T-helper 1 cell treated with Interleukin-12 subunit alpha and Interleukin-12 subunit beta and Interleukin-4 antibody, amounts not matched to agents 30 μg/mL and 1 μg/mL, for 36 hours (primary cell): ENCODE data around the gene TCN2.
"Not testable (repeated sequence)": the region's sequence is repeated elsewhere in the genome, so short reads cannot be mapped to it uniquely, and the experiment has no call there.

Experiments
- H3K27ac Mint-ChIP-seq: one replicate; pipeline ENCODE4 v1.8.0; 2021; ENCODE audit warnings: mild to moderate bottlenecking, mixed read lengths
- H3K27me3 Mint-ChIP-seq: one replicate; pipeline ENCODE4 v1.8.0; 2021; ENCODE audit warnings: low read depth, mixed read lengths
- H3K36me3 Mint-ChIP-seq: one replicate; pipeline ENCODE4 v1.8.0; 2021; ENCODE audit warnings: low read depth, mixed read lengths
- H3K4me1 Mint-ChIP-seq: one replicate; pipeline ENCODE4 v1.8.0; 2021; ENCODE audit warnings: low read depth, mixed read lengths
- H3K4me3 Mint-ChIP-seq: one replicate; pipeline ENCODE4 v1.8.0; 2021; ENCODE audit warnings: mild to moderate bottlenecking, moderate library complexity, mixed read lengths
- H3K9me3 Mint-ChIP-seq: one replicate; pipeline ENCODE4 v1.8.0; 2021; ENCODE audit warnings: mixed read lengths

TCN2 gene

DNA sequence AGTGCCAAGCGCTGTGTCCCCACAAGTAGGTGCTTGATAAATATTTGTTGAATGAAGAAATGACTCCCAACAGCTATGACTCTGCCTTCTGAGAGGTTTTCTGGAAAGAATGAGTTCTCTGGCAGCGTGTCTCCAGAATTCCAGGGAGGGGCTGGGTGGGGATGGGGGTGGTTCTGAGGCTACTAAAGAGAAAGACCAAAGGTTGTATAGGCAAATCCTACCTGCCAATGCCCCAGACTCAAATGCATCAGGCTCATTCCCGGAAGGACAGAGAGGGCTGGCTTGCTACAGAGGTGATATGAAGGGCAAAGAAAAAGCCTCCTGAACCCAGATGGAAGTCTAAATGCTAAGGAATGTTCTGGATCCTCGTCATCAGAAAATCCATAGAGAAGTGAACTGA, 58.8 kb downstream of the TCN2 start:
- Mint-ChIP-seq H3K36me3 (peaks cover 23% of the 10 kb centered on the region), H3K27ac (no peak overlapping the region), H3K4me1 (peaks cover 22% of the 10 kb centered on the region), H3K27me3 (peaks cover 5% of the 10 kb centered on the region), H3K9me3 (no peaks in the 10 kb centered on the region), H3K4me3 (no peak overlapping the region)

- Mint-ChIP-seq H3K27me3 (peaks cover 5% of the 10 kb centered on the region), H3K27ac (peak overlapping the region; percentile 78), H3K4me3 (peak overlapping the region; percentile 95), H3K4me1 (peaks cover 22% of the 10 kb centered on the region), H3K36me3 (peaks cover 20% of the 10 kb centered on the region), H3K9me3 (no peaks in the 10 kb centered on the region)
Measured at GRCh38 chr22:30667107-30667493, 60.1 kb downstream of the TCN2 start.

- Mint-ChIP-seq H3K36me3 (peaks cover 16% of the 10 kb centered on the region), H3K9me3 (no peaks in the 10 kb centered on the region), H3K4me1 (peaks cover 22% of the 10 kb centered on the region), H3K4me3 (peak within 1 kb of the TSS; percentile 95), H3K27ac (peak within 1 kb of the TSS; percentile 88), H3K27me3 (peaks cover 5% of the 10 kb centered on the region)
Measured at GRCh38 chr22:30667494-30668385, 60.8 kb downstream of the TCN2 start, which contains the start of gene DUSP18. Gene DUSP18, minus strand, starts transcription at chr22:30667875. Its CDS starts 3,872 bp downstream, at chr22:30664003.

DNA sequence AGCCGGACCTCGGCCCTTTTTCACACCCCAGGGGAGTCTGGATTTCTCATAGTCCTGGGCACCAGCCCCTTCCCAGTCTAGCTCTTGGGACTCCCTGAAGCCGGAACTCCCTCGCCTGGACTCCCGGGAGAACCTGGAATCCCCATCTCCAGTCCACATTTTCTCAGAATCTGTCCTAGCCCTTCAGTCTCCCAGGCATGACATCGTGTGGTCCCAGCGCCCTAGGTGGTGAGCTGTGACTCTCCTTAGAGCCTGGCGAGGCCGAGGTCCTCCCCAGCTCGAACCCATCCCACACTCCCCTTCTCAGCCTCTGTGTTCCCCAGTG, 61.4 kb downstream of the TCN2 start:
- H3K4me1 Mint-ChIP-seq = peaks cover 22% of the 10 kb centered on the region

GRCh38 chr22:30671071-30671470, 64.1 kb downstream of the TCN2 start:
- Mint-ChIP-seq H3K4me3 (no peak overlapping the region), H3K27me3 (peaks cover 8% of the 10 kb centered on the region), H3K27ac (no peak overlapping the region), H3K4me1 (peaks cover 15% of the 10 kb centered on the region), H3K9me3 (no peaks in the 10 kb centered on the region), H3K36me3 (no peaks in the 10 kb centered on the region)

More for the DNA sequence above, 61.4 kb downstream of the TCN2 start:
- H3K4me3 Mint-ChIP-seq = peak overlapping the region; percentile 95
- H3K9me3 Mint-ChIP-seq = no peaks in the 10 kb centered on the region
- H3K36me3 Mint-ChIP-seq = peaks cover 10% of the 10 kb centered on the region
- peak overlapping the region; percentile 88 for H3K27ac Mint-ChIP-seq
- H3K27me3 Mint-ChIP-seq = peaks cover 5% of the 10 kb centered on the region

DNA sequence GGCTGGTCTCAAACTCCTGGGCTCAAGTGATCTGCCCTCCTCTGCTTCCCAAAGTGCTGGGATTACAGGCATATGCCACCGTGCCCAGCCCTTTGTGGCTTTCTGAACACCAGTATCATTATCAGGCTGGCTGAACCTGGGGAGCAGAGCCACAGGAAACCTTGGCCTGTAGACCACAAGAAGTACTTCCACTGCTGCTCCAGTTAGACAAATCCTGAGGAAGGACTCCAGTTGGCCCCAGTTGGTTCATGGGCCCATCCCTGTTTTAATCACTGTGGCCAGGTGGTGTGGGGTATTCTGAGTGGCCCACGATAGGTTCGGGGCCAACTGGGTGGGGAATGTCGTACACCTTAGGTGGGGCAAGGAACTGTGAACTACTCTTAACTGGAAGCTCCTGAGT, 66.2 kb downstream of the TCN2 start:
- Mint-ChIP-seq H3K4me3 (no peak overlapping the region), H3K36me3 (no peaks in the 10 kb centered on the region), H3K9me3 (no peaks in the 10 kb centered on the region), H3K27ac (no peak overlapping the region), H3K4me1 (peaks cover 6% of the 10 kb centered on the region), H3K27me3 (peaks cover 26% of the 10 kb centered on the region)

GRCh38 chr22:30674482-30674881, 67.5 kb downstream of the TCN2 start:
- H3K4me3 Mint-ChIP-seq = no peak overlapping the region
- H3K36me3 Mint-ChIP-seq = no peaks in the 10 kb centered on the region
- H3K27ac Mint-ChIP-seq = no peak overlapping the region
- H3K4me1 Mint-ChIP-seq = peaks cover 6% of the 10 kb centered on the region
- H3K9me3 Mint-ChIP-seq = no peaks in the 10 kb centered on the region
- H3K27me3 Mint-ChIP-seq = peaks cover 31% of the 10 kb centered on the region

DNA sequence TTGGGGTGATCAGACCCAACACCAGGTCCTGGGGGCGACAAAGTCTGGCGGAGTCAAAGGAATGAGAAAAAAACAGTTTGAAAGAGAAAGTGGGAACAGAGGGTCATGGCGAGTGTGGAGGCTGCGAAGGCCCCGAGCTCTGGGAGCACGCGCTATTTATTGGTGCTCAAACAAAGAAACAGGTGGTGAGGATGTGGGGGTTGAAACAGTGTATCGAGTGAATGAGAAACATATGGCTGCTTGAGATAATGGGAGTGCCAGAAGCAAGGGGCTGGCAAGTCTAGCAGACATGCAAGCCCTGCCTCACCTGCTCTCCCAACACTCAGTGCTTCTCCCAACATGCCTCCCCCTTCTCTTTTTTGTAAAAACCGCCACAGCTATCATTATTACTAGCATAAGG, 68.5 kb downstream of the TCN2 start:
- no peaks in the 10 kb centered on the region for H3K36me3 Mint-ChIP-seq
- H3K27ac Mint-ChIP-seq = no peak overlapping the region
- no peaks in the 10 kb centered on the region for H3K9me3 Mint-ChIP-seq
- H3K27me3 Mint-ChIP-seq = peaks cover 32% of the 10 kb centered on the region
- no peak overlapping the region for H3K4me3 Mint-ChIP-seq
- H3K4me1 Mint-ChIP-seq = peaks cover 7% of the 10 kb centered on the region

DNA sequence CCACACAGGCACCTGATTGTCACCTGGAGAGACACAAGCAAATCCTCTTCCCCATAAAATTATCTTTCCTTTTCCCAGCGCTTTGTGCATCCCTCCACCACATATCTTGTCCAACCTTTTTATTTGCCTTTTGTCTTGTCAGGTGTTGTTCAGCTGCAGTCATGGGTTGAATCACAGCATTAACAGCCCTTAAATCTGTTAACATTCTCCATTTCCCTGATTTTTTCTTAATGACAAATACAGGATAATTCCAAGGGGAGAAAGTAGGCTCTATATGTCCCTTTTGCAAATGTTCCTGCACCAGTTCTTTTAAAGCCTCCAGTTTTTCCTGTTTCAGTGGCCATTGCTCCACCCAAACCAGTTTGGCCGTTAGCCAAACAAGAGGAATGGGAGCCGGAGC, 69.6 kb downstream of the TCN2 start:
- H3K4me3 Mint-ChIP-seq, H3K27ac Mint-ChIP-seq, H3K4me1 Mint-ChIP-seq, H3K36me3 Mint-ChIP-seq, H3K9me3 Mint-ChIP-seq: not testable (repeated sequence)
- H3K27me3 Mint-ChIP-seq = peaks cover 32% of the 10 kb centered on the region
